GM23338 (cell line): Measurements from ENCODE around the gene ADGRD2. TPM values are rescaled to one million over a fixed set of nuclear protein-coding genes. Genes with fewer than 3 reads are reported as not detected.
A peak's percentile ranks its signal among the peaks of the same experiment; 100 is the strongest.

Experiments used
- ATAC-seq: fragments of 200-7000 bp; cut with Tn5 transposase; 3 replicates; pipeline ENCODE4 v1.9.1; 2020
- DNase-seq: peaks from one replicate; pipeline ENCODE4 v3.0.0-alpha.2; 2015; ENCODE audit warnings: low spot score
- H2AFZ ChIP-seq: fragments of 200-600 bp; sonication (generic); 2 replicates; pipeline ENCODE4 v1.8.0; 2016; ENCODE audit warnings: antibody characterized with exemption, mild to moderate bottlenecking, moderate library complexity
- H3F3A ChIP-seq: fragments of 200-600 bp; sonication (generic); replicated peaks from 2 replicates; pipeline ENCODE4 v1.8.0; 2017; ENCODE audit warnings: antibody characterized with exemption, mixed run types, low read depth
- H3K27ac ChIP-seq: fragments of 200-600 bp; sonication (generic); 2 replicates; pipeline ENCODE4 v1.6.1; 2016; ENCODE audit warnings: low read depth
- H3K27me3 ChIP-seq: fragments of 200-600 bp; sonication (generic); 2 replicates; pipeline ENCODE4 v1.8.0; 2016; ENCODE audit warnings: mild to moderate bottlenecking, mixed run types, moderate library complexity; ENCODE audit not compliant: insufficient read depth
- H3K36me3 ChIP-seq: fragments of 200-600 bp; sonication (generic); 2 replicates; pipeline ENCODE4 v1.8.0; 2016; ENCODE audit warnings: mild to moderate bottlenecking; ENCODE audit not compliant: insufficient read depth
- H3K4me1 ChIP-seq: fragments of 200-600 bp; sonication (generic); 2 replicates; pipeline ENCODE4 v1.8.0; 2016; ENCODE audit warnings: mild to moderate bottlenecking, moderate library complexity; ENCODE audit not compliant: insufficient read depth
- H3K4me2 ChIP-seq: fragments of 200-600 bp; sonication (generic); 2 replicates; pipeline ENCODE4 v1.7.1; 2017; ENCODE audit warnings: mixed run types
- H3K4me3 ChIP-seq: fragments of 200-600 bp; sonication (generic); 2 replicates; pipeline ENCODE4 v1.6.1; 2016; ENCODE audit warnings: mixed run types
- H3K79me2 ChIP-seq: fragments of 200-600 bp; sonication (generic); replicated peaks from 2 replicates; pipeline ENCODE4 v1.8.0; 2017; ENCODE audit warnings: mild to moderate bottlenecking; ENCODE audit not compliant: insufficient read depth
- H3K9me2 ChIP-seq: fragments of 200-600 bp; sonication (generic); 2 replicates; pipeline ENCODE4 v1.8.0; 2017; ENCODE audit not compliant: insufficient read depth
- H4K20me1 ChIP-seq: fragments of 200-600 bp; sonication (generic); replicated peaks from 2 replicates; pipeline ENCODE4 v1.8.0; 2017; ENCODE audit warnings: mild to moderate bottlenecking; ENCODE audit not compliant: insufficient read depth
- H3K27ac Mint-ChIP-seq: 2 replicates; pipeline ENCODE4 v1.8.0; 2020; ENCODE audit warnings: inconsistent platforms, mild to moderate bottlenecking, moderate library complexity, mixed read lengths
- H3K27me3 Mint-ChIP-seq: 3 replicates; pipeline ENCODE4 v1.8.0; 2022; ENCODE audit warnings: low read depth, mild to moderate bottlenecking, moderate library complexity, mixed read lengths, inconsistent platforms; ENCODE audit not compliant: insufficient read depth, poor library complexity
- H3K36me3 Mint-ChIP-seq: 3 replicates; pipeline ENCODE4 v1.8.0; 2021; ENCODE audit warnings: low read depth, mild to moderate bottlenecking, inconsistent platforms, moderate library complexity, mixed read lengths
- H3K4me1 Mint-ChIP-seq: 3 replicates; pipeline ENCODE4 v1.8.0; 2020; ENCODE audit warnings: mild to moderate bottlenecking, inconsistent platforms, mixed read lengths
- H3K4me3 Mint-ChIP-seq: 3 replicates; pipeline ENCODE4 v1.8.0; 2021; ENCODE audit warnings: moderate library complexity, mild to moderate bottlenecking, inconsistent platforms, mixed read lengths
- H3K9me3 Mint-ChIP-seq: 3 replicates; pipeline ENCODE4 v1.8.0; 2020; ENCODE audit warnings: moderate library complexity, mild to moderate bottlenecking, inconsistent platforms, mixed read lengths
- CREB1 ChIP-seq: fragments of 250-450 bp; sonication (Bioruptor Pico); IDR thresholded peaks from 2 replicates; pipeline ENCODE4 v1.5.0; 2020; ENCODE audit warnings: low read depth, mild to moderate bottlenecking, moderate library complexity
- EZH2 ChIP-seq: fragments of 200-600 bp; sonication (generic); IDR thresholded peaks from one replicate; pipeline ENCODE4 v1.8.0; 2017; ENCODE audit warnings: antibody characterized with exemption, mild to moderate bottlenecking, low read depth; ENCODE audit not compliant: unreplicated experiment
- EZH2phosphoT487 ChIP-seq: fragments of 200-600 bp; sonication (generic); IDR thresholded peaks from one replicate; pipeline ENCODE4 v1.8.1; 2018; ENCODE audit warnings: antibody characterized with exemption; ENCODE audit not compliant: unreplicated experiment
- JUNB ChIP-seq: IDR thresholded peaks from one replicate; pipeline ENCODE4 v1.6.1; 2016; ENCODE audit warnings: antibody characterized with exemption; ENCODE audit not compliant: unreplicated experiment
- POLR2AphosphoS5 ChIP-seq: IDR thresholded peaks from 2 replicates; pipeline ENCODE4 v1.6.1; 2016; ENCODE audit warnings: antibody characterized with exemption, low read depth
- STAT1 ChIP-seq: IDR thresholded peaks from one replicate; pipeline ENCODE4 v1.6.1; 2016; ENCODE audit warnings: antibody characterized with exemption; ENCODE audit not compliant: unreplicated experiment
- ZNF114 ChIP-seq: fragments of 250-450 bp; sonication (Bioruptor Pico); IDR thresholded peaks from 2 replicates; pipeline ENCODE4 v1.5.0; 2020; ENCODE audit warnings: mild to moderate bottlenecking, moderate library complexity
- polyA plus RNA-seq: library from polyadenylated mRNA; unstranded; fragments of >200 nt; fragmentation: Nextera tagmentation; extraction: Ambion mirVana; gene quantifications from 2 replicates; pipeline ENCODE4 v1.2.1, GENCODE V29; 2016
- total RNA-seq: library from RNA; depleted of rRNA; stranded (reverse); fragments of >200 nt; shearing (Covaris generic); gene quantifications from 2 replicates; pipeline ENCODE4 v1.2.3, GENCODE V29; 2014
- TF ChIP-seq, protein P1 (sequence below), 2 experiments: fragments of 200-600 bp in 1 of 2; sonication (generic) in 1 of 2; conservative IDR thresholded peaks; 2 replicates each; pipeline versions ENCODE4 v1.5.1 to v1.6.1; 2016 to 2017; ENCODE audit warnings: antibody characterized with exemption in 2 of 2, low read depth in 2 of 2, mild to moderate bottlenecking in 2 of 2, moderate library complexity in 1 of 2
- TF ChIP-seq, protein P2 (sequence below): fragments of 250-450 bp; sonication (Bioruptor Pico); IDR thresholded peaks from 2 replicates; pipeline ENCODE4 v1.5.0; 2020; ENCODE audit warnings: mild to moderate bottlenecking, moderate library complexity
- TF ChIP-seq, protein P3 (sequence below): IDR thresholded peaks from 2 replicates; pipeline ENCODE4 v1.6.1; 2016; ENCODE audit warnings: antibody characterized with exemption

Gene ADGRD2
- total and polyA plus RNA-seq, 2 experiments from 2014 or later: 0.45 to 0.78 TPM

DNA sequence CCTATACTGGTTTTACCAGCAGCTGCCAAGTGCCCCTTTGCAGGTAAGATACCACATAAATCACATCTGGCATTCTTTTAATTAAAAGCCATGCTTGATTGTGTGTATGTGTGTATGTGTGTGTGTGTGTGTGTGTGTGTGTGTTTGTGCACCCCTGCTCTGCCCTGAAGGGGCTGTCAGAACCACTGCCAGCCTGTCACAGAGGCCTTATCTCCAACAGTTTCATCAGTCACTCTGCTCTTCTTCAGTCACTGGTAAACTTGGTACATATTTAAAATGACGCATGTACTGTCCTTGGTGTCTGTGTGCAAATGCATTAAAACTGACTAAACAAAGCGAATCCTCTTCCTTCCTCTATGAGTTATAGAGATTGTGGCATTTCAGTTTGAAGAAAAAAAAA lies 75.9 kb downstream of the ADGRD2 start (continued):
- TF ChIP-seq CREB1 (no peak), ZNF114 (CRISPR knock-in tag) (no peak)

DNA sequence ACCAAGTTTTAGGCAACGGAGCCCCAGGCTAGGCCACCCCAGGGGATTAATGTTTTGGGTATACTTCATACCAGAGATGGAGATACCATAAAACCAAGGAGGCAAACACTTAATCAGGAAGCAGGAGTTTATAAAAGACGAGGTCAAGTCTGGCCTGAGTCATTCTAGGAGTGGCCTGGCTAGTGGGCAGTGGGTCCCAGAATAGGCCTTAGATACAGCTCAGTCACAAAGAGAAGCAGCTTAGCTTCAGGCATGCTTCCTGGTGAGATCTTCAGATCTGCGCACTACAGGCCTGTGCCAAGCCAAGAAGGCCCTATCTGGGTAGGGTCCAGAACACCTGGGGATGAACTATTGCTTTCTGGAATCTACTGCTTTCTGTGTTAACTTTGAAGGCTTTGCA lies 77.5 kb downstream of the ADGRD2 start:
- Histone ChIP-seq H3K4me1 (no peaks in the 10 kb centered on the region), H3K36me3 (0 out of 2 replicates have a peak, but pooled peaks cover 4% of the 10 kb centered on the region), H3K27me3 (no peaks in the 10 kb centered on the region), H3K4me3 (no peak overlapping the region), H3K4me2 (no peak overlapping the region), H2AFZ (no peak overlapping the region), H3K9me2 (no peaks in the 10 kb centered on the region), H3K27ac (no peak overlapping the region), H4K20me1 (no peaks in the 10 kb centered on the region), H3K79me2 (no peaks in the 10 kb centered on the region), H3F3A (no peaks in the 10 kb centered on the region)
- ATAC-seq (no peak), DNase-seq (no peak)
- Mint-ChIP-seq H3K27me3 (no peaks in the 10 kb centered on the region), H3K4me1 (peaks cover 2% of the 10 kb centered on the region; the same call in 2 of the 3 replicates), H3K9me3 (no peaks in the 10 kb centered on the region), H3K27ac (peak overlapping the region; percentile 30; the same call in 1 of the 2 replicates), H3K36me3 (peaks cover 44% of the 10 kb centered on the region), H3K4me3 (no peak overlapping the region)
- TF ChIP-seq STAT1 (no peak), POLR2AphosphoS5 (no peak), CREB1 (no peak), JUNB (no peak), EZH2 (no peak), EZH2phosphoT487 (no peak)
- TF ChIP-seq, protein P1, sequence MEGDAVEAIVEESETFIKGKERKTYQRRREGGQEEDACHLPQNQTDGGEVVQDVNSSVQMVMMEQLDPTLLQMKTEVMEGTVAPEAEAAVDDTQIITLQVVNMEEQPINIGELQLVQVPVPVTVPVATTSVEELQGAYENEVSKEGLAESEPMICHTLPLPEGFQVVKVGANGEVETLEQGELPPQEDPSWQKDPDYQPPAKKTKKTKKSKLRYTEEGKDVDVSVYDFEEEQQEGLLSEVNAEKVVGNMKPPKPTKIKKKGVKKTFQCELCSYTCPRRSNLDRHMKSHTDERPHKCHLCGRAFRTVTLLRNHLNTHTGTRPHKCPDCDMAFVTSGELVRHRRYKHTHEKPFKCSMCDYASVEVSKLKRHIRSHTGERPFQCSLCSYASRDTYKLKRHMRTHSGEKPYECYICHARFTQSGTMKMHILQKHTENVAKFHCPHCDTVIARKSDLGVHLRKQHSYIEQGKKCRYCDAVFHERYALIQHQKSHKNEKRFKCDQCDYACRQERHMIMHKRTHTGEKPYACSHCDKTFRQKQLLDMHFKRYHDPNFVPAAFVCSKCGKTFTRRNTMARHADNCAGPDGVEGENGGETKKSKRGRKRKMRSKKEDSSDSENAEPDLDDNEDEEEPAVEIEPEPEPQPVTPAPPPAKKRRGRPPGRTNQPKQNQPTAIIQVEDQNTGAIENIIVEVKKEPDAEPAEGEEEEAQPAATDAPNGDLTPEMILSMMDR (conservative IDR thresholded peaks at IDR 0.05; ENCODE audit: low read depth in 2 of 2): no peak
- TF ChIP-seq, protein P2, sequence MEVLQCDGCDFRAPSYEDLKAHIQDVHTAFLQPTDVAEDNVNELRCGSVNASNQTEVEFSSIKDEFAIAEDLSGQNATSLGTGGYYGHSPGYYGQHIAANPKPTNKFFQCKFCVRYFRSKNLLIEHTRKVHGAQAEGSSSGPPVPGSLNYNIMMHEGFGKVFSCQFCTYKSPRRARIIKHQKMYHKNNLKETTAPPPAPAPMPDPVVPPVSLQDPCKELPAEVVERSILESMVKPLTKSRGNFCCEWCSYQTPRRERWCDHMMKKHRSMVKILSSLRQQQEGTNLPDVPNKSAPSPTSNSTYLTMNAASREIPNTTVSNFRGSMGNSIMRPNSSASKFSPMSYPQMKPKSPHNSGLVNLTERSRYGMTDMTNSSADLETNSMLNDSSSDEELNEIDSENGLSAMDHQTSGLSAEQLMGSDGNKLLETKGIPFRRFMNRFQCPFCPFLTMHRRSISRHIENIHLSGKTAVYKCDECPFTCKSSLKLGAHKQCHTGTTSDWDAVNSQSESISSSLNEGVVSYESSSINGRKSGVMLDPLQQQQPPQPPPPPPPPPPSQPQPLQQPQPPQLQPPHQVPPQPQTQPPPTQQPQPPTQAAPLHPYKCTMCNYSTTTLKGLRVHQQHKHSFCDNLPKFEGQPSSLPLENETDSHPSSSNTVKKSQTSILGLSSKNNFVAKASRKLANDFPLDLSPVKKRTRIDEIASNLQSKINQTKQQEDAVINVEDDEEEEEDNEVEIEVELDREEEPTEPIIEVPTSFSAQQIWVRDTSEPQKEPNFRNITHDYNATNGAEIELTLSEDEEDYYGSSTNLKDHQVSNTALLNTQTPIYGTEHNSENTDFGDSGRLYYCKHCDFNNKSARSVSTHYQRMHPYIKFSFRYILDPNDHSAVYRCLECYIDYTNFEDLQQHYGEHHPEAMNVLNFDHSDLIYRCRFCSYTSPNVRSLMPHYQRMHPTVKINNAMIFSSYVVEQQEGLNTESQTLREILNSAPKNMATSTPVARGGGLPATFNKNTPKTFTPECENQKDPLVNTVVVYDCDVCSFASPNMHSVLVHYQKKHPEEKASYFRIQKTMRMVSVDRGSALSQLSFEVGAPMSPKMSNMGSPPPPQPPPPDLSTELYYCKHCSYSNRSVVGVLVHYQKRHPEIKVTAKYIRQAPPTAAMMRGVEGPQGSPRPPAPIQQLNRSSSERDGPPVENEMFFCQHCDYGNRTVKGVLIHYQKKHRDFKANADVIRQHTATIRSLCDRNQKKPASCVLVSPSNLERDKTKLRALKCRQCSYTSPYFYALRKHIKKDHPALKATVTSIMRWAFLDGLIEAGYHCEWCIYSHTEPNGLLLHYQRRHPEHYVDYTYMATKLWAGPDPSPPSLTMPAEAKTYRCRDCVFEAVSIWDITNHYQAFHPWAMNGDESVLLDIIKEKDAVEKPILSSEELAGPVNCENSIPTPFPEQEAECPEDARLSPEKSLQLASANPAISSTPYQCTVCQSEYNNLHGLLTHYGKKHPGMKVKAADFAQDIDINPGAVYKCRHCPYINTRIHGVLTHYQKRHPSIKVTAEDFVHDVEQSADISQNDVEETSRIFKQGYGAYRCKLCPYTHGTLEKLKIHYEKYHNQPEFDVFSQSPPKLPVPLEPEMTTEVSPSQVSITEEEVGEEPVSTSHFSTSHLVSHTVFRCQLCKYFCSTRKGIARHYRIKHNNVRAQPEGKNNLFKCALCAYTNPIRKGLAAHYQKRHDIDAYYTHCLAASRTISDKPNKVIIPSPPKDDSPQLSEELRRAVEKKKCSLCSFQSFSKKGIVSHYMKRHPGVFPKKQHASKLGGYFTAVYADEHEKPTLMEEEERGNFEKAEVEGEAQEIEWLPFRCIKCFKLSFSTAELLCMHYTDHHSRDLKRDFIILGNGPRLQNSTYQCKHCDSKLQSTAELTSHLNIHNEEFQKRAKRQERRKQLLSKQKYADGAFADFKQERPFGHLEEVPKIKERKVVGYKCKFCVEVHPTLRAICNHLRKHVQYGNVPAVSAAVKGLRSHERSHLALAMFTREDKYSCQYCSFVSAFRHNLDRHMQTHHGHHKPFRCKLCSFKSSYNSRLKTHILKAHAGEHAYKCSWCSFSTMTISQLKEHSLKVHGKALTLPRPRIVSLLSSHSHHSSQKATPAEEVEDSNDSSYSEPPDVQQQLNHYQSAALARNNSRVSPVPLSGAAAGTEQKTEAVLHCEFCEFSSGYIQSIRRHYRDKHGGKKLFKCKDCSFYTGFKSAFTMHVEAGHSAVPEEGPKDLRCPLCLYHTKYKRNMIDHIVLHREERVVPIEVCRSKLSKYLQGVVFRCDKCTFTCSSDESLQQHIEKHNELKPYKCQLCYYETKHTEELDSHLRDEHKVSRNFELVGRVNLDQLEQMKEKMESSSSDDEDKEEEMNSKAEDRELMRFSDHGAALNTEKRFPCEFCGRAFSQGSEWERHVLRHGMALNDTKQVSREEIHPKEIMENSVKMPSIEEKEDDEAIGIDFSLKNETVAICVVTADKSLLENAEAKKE (CRISPR knock-in tag): no peak
- TF ChIP-seq, protein P3, sequence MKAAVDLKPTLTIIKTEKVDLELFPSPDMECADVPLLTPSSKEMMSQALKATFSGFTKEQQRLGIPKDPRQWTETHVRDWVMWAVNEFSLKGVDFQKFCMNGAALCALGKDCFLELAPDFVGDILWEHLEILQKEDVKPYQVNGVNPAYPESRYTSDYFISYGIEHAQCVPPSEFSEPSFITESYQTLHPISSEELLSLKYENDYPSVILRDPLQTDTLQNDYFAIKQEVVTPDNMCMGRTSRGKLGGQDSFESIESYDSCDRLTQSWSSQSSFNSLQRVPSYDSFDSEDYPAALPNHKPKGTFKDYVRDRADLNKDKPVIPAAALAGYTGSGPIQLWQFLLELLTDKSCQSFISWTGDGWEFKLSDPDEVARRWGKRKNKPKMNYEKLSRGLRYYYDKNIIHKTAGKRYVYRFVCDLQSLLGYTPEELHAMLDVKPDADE: no peak
